ENCODE results near the gene UTP4.

- TF ChIP-seq, protein P1, sequence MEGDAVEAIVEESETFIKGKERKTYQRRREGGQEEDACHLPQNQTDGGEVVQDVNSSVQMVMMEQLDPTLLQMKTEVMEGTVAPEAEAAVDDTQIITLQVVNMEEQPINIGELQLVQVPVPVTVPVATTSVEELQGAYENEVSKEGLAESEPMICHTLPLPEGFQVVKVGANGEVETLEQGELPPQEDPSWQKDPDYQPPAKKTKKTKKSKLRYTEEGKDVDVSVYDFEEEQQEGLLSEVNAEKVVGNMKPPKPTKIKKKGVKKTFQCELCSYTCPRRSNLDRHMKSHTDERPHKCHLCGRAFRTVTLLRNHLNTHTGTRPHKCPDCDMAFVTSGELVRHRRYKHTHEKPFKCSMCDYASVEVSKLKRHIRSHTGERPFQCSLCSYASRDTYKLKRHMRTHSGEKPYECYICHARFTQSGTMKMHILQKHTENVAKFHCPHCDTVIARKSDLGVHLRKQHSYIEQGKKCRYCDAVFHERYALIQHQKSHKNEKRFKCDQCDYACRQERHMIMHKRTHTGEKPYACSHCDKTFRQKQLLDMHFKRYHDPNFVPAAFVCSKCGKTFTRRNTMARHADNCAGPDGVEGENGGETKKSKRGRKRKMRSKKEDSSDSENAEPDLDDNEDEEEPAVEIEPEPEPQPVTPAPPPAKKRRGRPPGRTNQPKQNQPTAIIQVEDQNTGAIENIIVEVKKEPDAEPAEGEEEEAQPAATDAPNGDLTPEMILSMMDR (IDR thresholded peaks at IDR 0.05): no peak
- TF ChIP-seq POLR2A (IDR thresholded peaks at IDR 0.05) (no peak), EP300 (IDR thresholded peaks at IDR 0.05) (no peak), POLR2AphosphoS5 (IDR thresholded peaks at IDR 0.05) (no peak)
These were observed 55.7 kb downstream of the UTP4 start for GRCh38 chr16:69188236-69188549.

All from suprapubic skin (tissue), 4 donors.